ENCODE results near the gene PPFIA1.

DNA sequence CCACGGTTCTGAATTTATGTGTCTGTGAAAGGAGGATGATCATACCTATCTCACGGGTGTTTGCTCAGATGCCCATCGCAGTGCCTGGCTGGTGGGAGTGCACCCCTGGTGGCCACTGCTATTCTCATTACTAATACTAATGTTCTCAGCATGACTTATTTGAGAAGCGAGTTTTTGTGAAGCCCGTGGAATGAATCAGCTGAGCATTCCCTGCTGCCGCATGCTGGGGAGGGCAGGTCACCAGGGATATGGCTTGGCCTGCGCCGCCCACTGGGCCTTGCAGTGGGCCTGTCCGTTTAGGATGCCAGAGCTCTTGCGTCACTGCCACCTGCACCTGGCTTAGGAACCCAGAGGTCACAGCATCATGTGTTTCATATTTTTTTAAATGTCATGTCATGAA, 144.7 kb downstream of the PPFIA1 start:
- TF ChIP-seq POLR2A (IDR thresholded peaks at IDR 0.05), result no peak
- TF ChIP-seq, protein P1, sequence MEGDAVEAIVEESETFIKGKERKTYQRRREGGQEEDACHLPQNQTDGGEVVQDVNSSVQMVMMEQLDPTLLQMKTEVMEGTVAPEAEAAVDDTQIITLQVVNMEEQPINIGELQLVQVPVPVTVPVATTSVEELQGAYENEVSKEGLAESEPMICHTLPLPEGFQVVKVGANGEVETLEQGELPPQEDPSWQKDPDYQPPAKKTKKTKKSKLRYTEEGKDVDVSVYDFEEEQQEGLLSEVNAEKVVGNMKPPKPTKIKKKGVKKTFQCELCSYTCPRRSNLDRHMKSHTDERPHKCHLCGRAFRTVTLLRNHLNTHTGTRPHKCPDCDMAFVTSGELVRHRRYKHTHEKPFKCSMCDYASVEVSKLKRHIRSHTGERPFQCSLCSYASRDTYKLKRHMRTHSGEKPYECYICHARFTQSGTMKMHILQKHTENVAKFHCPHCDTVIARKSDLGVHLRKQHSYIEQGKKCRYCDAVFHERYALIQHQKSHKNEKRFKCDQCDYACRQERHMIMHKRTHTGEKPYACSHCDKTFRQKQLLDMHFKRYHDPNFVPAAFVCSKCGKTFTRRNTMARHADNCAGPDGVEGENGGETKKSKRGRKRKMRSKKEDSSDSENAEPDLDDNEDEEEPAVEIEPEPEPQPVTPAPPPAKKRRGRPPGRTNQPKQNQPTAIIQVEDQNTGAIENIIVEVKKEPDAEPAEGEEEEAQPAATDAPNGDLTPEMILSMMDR (IDR thresholded peaks at IDR 0.05), result peak in 2 of 6 experiments; percentile 4 to 8

Data from esophagus squamous epithelium (tissue), 4 donors.